Heart left ventricle (tissue), 13 donors: ENCODE data around the gene BCORL1.

Experiments
- POLR2A ChIP-seq, 2 donors: fragments of 450-650 bp; IDR thresholded peaks; one replicate each; pipeline ENCODE4 v1.6.1; 2017; ENCODE audit warnings: antibody characterized with exemption in 2 of 2, mild to moderate bottlenecking in 2 of 2, moderate library complexity in 2 of 2
- TF ChIP-seq, protein P1 (sequence below), 12 donors: fragments of 200-600 bp; sonication (generic) in 4 of 12; IDR thresholded peaks; one replicate each; pipeline versions ENCODE4 v1.5.0 to v1.8.0; 2018 to 2022; ENCODE audit warnings: antibody characterized with exemption in 12 of 12, mild to moderate bottlenecking in 5 of 12
- donor health status: ischemic (EF 13 %, LVEDD 7.1; RV severe dilation, severe dysfunction).
- donor health status: DM: no; HTN: yes; CAD: no.
- donor health status: DM: no; HTN: no; CAD: no.
- donor health status: ischemic (EF 25% LVEDD 6.9; RV normal size, moderate dysfunction).
- donor health status: ischemic (EF 25% LVEDD 5.7; RV mildly dilated, moderate dysfunction).
- donor health status: ischemic (EF 35%, LVEDD 5.7; RV mildly dilated, moderate dysfunction).
- donor health status: nonischemic (EF 11% LVEDD 7.7; RV severe dilation, severe dysfunction).
- donor health status: DM: yes; HTN: yes; CAD: no.
- donor health status: PGD.
- donor health status: ischemic (EF 29% LVEDD 5.4; RV normal size, mild dysfunction).
- donor health status: nonischemic (EF 23%, LVEDD 6.1; RV moderate dilation, normal function).

DNA sequence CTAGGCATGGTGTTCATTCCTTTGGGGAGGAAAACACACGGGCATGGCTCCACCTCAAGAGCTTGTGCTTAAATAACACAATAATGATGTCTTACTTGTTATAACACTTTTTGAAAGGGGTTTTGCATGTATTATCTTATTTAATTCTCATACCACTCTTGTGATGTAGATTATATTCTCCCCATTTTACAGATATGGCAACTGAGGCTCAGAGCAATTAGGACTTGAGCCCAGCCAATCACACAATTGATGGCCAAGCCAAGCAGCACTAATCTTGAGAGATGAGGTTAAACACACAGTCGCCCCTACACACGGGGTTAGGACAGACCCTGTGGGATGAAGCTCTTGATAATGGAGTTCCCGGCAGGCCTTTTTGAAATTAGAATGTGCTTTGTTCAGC is 45.1 kb downstream of the BCORL1 start:
- TF ChIP-seq, protein P1, sequence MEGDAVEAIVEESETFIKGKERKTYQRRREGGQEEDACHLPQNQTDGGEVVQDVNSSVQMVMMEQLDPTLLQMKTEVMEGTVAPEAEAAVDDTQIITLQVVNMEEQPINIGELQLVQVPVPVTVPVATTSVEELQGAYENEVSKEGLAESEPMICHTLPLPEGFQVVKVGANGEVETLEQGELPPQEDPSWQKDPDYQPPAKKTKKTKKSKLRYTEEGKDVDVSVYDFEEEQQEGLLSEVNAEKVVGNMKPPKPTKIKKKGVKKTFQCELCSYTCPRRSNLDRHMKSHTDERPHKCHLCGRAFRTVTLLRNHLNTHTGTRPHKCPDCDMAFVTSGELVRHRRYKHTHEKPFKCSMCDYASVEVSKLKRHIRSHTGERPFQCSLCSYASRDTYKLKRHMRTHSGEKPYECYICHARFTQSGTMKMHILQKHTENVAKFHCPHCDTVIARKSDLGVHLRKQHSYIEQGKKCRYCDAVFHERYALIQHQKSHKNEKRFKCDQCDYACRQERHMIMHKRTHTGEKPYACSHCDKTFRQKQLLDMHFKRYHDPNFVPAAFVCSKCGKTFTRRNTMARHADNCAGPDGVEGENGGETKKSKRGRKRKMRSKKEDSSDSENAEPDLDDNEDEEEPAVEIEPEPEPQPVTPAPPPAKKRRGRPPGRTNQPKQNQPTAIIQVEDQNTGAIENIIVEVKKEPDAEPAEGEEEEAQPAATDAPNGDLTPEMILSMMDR (IDR thresholded peaks at IDR 0.05): no peak
- TF ChIP-seq POLR2A (IDR thresholded peaks at IDR 0.05): no peak
